K562 (cell line): ENCODE measurements around the gene SVOP. TPM values are rescaled to one million over a fixed set of nuclear protein-coding genes. Genes with fewer than 3 reads are reported as not detected.

Experiments used
- ATAC-seq: fragments of 200-7000 bp; cut with Tn5 transposase; 3 replicates; pipeline ENCODE4 v1.9.1; 2020; ENCODE audit warnings: moderate library complexity
- BruUV-seq: library from RNA; stranded (reverse); fragments of 400-500 nt; replicated peaks from 2 replicates; lab custom pipeline; 2021; lab: Mats Ljungman, UMichigan
- CTCF ChIA-PET: fragments of 300-600 bp; formaldehyde crosslinking; extraction: SDS; loops from one replicate; lab custom pipeline; 2021; ENCODE audit warnings: low intra/inter-chr PET ratio; lab: Yijun Ruan, JAX
- POLR2A ChIA-PET: fragments of 300-600, 350-650 bp; sonication (Branson Sonifier 250); formaldehyde crosslinking; extraction: SDS; loops from one replicate; lab custom pipeline; 2021; ENCODE audit warnings: antibody characterized with exemption, inconsistent platforms; lab: Yijun Ruan, JAX
- DNase-seq, 4 experiments: peaks; one replicate each; pipeline versions ENCODE4 v3.0.0 to v3.0.0-alpha.2; 2011 to 2018; ENCODE audit warnings: low spot score in 3 of 4, mixed read lengths in 3 of 4; ENCODE audit errors: extremely low read depth in 1 of 4
- FAIRE-seq: peaks from 2 replicates; lab custom pipeline; 2011; peaks lifted over from hg19 to GRCh38; lab: Jason Lieb, UNC
- H2AFZ ChIP-seq: 2 replicates; pipeline ENCODE4 v1.6.0; 2011; ENCODE audit warnings: low read depth, low read length, control low read depth, inconsistent platforms
- H3K27ac ChIP-seq: fragments of 200-600 bp; 3 replicates; pipeline ENCODE4 v1.8.0; 2011; ENCODE audit warnings: low read depth, mild to moderate bottlenecking, control low read depth, inconsistent platforms, low read length, moderate library complexity, mixed read lengths; ENCODE audit errors: extremely low read depth
- H3K27me3 ChIP-seq, 2 experiments: fragments of 300-600 bp in 1 of 2; 2 replicates in 1 of 2; 3 replicates in 1 of 2; pipeline versions ENCODE4 v1.6.0 to v1.8.0; 2011; ENCODE audit warnings: inconsistent platforms in 2 of 2, low read length in 2 of 2, mild to moderate bottlenecking in 1 of 2, mixed read lengths in 1 of 2, moderate library complexity in 1 of 2; ENCODE audit not compliant: control insufficient read depth in 2 of 2, insufficient read depth in 2 of 2
- H3K36me3 ChIP-seq: fragments of 300-600 bp; 3 replicates; pipeline ENCODE4 v1.8.0; 2011; ENCODE audit warnings: mild to moderate bottlenecking, low read length, inconsistent platforms; ENCODE audit not compliant: control insufficient read depth, insufficient read depth
- H3K4me1 ChIP-seq, 2 experiments: fragments of 200-600 bp in 1 of 2; replicated peaks in 1 of 2; 2 replicates in 1 of 2; 3 replicates in 1 of 2; pipeline versions ENCODE4 v1.5.1 to v1.8.0; 2011; ENCODE audit warnings: inconsistent platforms in 2 of 2, low read length in 2 of 2, mild to moderate bottlenecking in 1 of 2, mixed read lengths in 1 of 2, moderate library complexity in 1 of 2; ENCODE audit not compliant: control insufficient read depth in 2 of 2, insufficient read depth in 2 of 2
- H3K4me2 ChIP-seq: 2 replicates; pipeline ENCODE4 v1.6.1; 2011; ENCODE audit warnings: low read length, control low read depth, inconsistent platforms, mixed read lengths; ENCODE audit not compliant: insufficient read depth
- H3K4me3 ChIP-seq: fragments of 200-600 bp; sonication (generic), shearing (Covaris generic); 2 replicates; pipeline ENCODE4 v1.5.1; 2016; ENCODE audit warnings: control low read depth, inconsistent platforms
- H3K79me2 ChIP-seq: fragments of 200-600 bp; 3 replicates; pipeline ENCODE4 v1.8.0; 2011; ENCODE audit warnings: low read length, inconsistent platforms; ENCODE audit not compliant: control insufficient read depth, insufficient read depth
- H3K9ac ChIP-seq, 2 experiments: 2 replicates each; pipeline versions ENCODE4 v1.6.0 to v1.6.1; 2011; ENCODE audit warnings: low read depth in 2 of 2, low read length in 2 of 2, control low read depth in 1 of 2, inconsistent platforms in 1 of 2, mild to moderate bottlenecking in 1 of 2, mixed read lengths in 1 of 2; ENCODE audit not compliant: insufficient read depth in 1 of 2
- H3K9me1 ChIP-seq: one replicate; pipeline ENCODE4 v1.6.0; 2011; ENCODE audit warnings: inconsistent platforms, mild to moderate bottlenecking, low read length, moderate library complexity; ENCODE audit not compliant: control insufficient read depth, insufficient read depth
- H3K9me3 ChIP-seq: replicated peaks from 2 replicates; pipeline ENCODE4 v1.5.1; 2011; ENCODE audit warnings: low read depth, low read length, inconsistent platforms; ENCODE audit not compliant: control insufficient read depth, insufficient read depth
- H4K20me1 ChIP-seq: replicated peaks from 2 replicates; pipeline ENCODE4 v1.6.1; 2011; ENCODE audit warnings: low read length, inconsistent platforms, mixed read lengths; ENCODE audit not compliant: control insufficient read depth, insufficient read depth
- BHLHE40 ChIP-seq: IDR thresholded peaks from 2 replicates; pipeline ENCODE4 v1.6.1; 2011; ENCODE audit warnings: low read length, improper control_type of control experiment
- FOXP4 ChIP-seq: sonication (generic); formaldehyde crosslinking; IDR thresholded peaks from 2 replicates; pipeline ENCODE4 v1.8.0; 2022; ENCODE audit warnings: mild to moderate bottlenecking, missing genetic modification reagents, borderline replicate concordance
- HDAC1 ChIP-seq, 2 experiments: fragments of 450-650 bp; IDR thresholded peaks; 2 replicates each; pipeline ENCODE4 v1.6.1; 2016 to 2017; ENCODE audit warnings: inconsistent platforms in 1 of 2, mild to moderate bottlenecking in 1 of 2, moderate library complexity in 1 of 2
- NR2C1 ChIP-seq, 2 experiments: fragments of 450-650 bp; IDR thresholded peaks; 2 replicates each; pipeline ENCODE4 v1.6.1; 2017; ENCODE audit warnings: mild to moderate bottlenecking in 2 of 2, antibody characterized with exemption in 1 of 2, inconsistent platforms in 1 of 2, missing compliant biosample characterization in 1 of 2, missing genetic modification characterization in 1 of 2
- XRCC5 ChIP-seq: fragments of 200-400 bp; formaldehyde crosslinking; IDR thresholded peaks from 2 replicates; pipeline ENCODE4 v1.6.1; 2017; ENCODE audit warnings: low read depth, mild to moderate bottlenecking, low read length
- WGBS: fragments of 100-300 bp; shearing (Covaris generic); methylation state at CpG from one replicate; pipeline ENCODE4 v1.1.6; 2016; ENCODE audit warnings: low coverage, mixed read lengths; ENCODE audit not compliant: insufficient coverage; ENCODE audit errors: missing lambda C conversion rate; 5-methylcytosine and 5-hydroxymethylcytosine counted together
- in situ Hi-C: fragments of 300-500 bp; cut with MboI; formaldehyde crosslinking; loops from 4 replicates; pipeline ENCODE4 v1.15.0; 2018; ENCODE audit warnings: inconsistent platforms, mixed read lengths
- intact Hi-C: fragments of 100-400 bp; cut with micrococcal nuclease; formaldehyde crosslinking; loops from 2 replicates; pipeline ENCODE4 v1.14.2; 2022
- polyA plus RNA-seq, 8 experiments: library from polyadenylated mRNA; depleted of rRNA in 4 of 8; stranded (reverse) in 5 of 8; unstranded in 3 of 8; fragments of >200 nt; fragmentation: Nextera tagmentation in 2 of 8; fragmentation: Illumina TruSeq in 1 of 8; extraction: Ambion mirVana in 2 of 8; extraction: Trizol in 1 of 8; gene quantifications; 2 replicates each; pipeline versions ENCODE4 v1.2.1 to v1.2.3, GENCODE V29; 2011 to 2014; ENCODE audit warnings: inconsistent platforms in 1 of 8, missing spikeins in 1 of 8
- total RNA-seq, 7 experiments: library from RNA; depleted of rRNA in 6 of 7; stranded (reverse); fragments of >200 nt in 6 of 7; fragmentation: Illumina TruSeq in 2 of 7; extraction: Trizol in 2 of 7; gene quantifications; 2 replicates each; pipeline versions ENCODE4 v1.2.1 to v1.2.3, GENCODE V29; 2011 to 2021; ENCODE audit warnings: low replicate concordance in 1 of 7

SVOP gene
- total and polyA plus RNA-seq, 9 of the 15 experiments (the other 6 are each of a cell fraction or from before 2014, with no cell fraction given), result 0.01 to 0.09 (median 0.06) TPM; not detected in 1

- TF ChIP-seq NR2C1 (IDR thresholded peaks at IDR 0.05) (no peak), NR2C1 (tag; IDR thresholded peaks at IDR 0.05) (no peak), BHLHE40 (0 out of 2 replicates have a peak, but pooled peaks have one; percentile 4), FOXP4 (peak; percentile 83; the same call in 1 of the 2 replicates), XRCC5 (0 out of 2 replicates have a peak, but pooled peaks have one; percentile 31)
Observed at GRCh38 chr12:109020796-109021380, at the start of gene SVOP (continued).

DNA sequence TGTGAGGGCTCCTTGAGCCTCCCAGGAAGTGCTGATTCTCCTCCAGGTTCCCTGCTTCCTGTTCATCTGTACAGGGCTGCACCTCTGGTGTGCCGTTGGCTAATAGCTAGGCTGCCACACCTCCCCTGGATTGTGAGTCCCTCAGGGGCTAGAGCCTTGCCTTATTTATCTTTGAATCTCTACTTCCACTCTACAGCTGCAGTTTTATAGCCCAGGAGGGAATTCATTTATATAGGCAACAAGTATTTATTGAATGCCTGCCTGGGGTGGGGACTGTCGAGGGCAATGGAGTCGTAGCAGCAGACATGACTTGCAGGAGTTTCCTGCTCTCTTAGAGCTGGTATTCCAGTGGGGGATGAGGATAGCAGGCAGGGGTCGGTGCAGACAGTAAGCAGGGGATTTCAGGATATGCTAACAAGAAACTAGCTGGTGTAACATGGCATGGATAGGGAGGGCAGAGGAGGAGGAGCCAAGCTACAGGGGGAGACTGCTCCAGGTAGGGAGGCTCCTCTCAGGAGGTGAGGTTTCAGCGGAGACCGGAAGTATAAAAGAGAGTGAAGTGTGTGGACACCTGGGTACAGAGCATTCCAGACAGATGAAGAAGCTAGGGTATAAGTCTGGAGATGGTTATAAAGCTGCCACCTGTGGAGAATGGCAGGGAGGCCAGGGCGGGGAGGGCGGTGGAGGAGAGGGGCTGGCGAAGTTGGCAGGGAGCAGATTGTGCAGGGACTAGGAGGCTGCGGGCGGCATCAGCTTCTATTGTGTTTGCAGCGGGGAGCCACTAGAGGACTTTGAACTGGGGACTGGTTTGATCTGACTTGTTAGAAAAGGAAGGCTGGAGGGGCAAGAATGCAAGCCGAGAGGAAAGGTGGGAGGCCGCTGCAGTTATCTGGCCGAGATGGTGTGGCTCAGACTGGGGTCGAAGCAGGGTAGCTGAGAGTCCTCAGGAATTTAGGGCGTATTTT is 48.7 kb upstream of the SVOP start:
- WGBS, result 73% methylated on average over 17 of the region's 17 CpGs
- H3K27ac ChIP-seq, result no peak overlapping the region
- no peak overlapping the region for H3K9ac ChIP-seq
- intact Hi-C loops, result no loop called here
- no peak overlapping the region for H3K4me3 ChIP-seq
- TF ChIP-seq HDAC1 (IDR thresholded peaks at IDR 0.05), result no peak
- no peaks in the 10 kb centered on the region for H4K20me1 ChIP-seq
- H3K27me3 ChIP-seq, result no peaks in the 10 kb centered on the region
- ChIA-PET CTCF (no interaction called here), POLR2A (interaction anchor here (0.6 to 1.2 kb wide), 4 partner anchors 9 to 919 kb away, joined by 3 to 4 read pairs (median 4); no protein-coding TSS in a partner anchor)
- in situ Hi-C loops, result no loop called here
- H3K9me3 ChIP-seq, result no peaks in the 10 kb centered on the region
- no peak overlapping the region for H2AFZ ChIP-seq
- no peak overlapping the region for H3K4me2 ChIP-seq
- BruUV-seq, result no TSS peak
- no peaks in the 10 kb centered on the region for H3K9me1 ChIP-seq
- H3K4me1 ChIP-seq, result no peaks in the 10 kb centered on the region
- ATAC-seq (no peak), FAIRE-seq (no peak), DNase-seq (no peak)
- H3K36me3 ChIP-seq, result peaks cover 30% of the 10 kb centered on the region; the same call in 2 of the 3 replicates
- no peaks in the 10 kb centered on the region for H3K79me2 ChIP-seq
